MCF 10A (cell line): Measurements from ENCODE around the gene PDE3A. TPM values are rescaled to one million over a fixed set of nuclear protein-coding genes. Genes with fewer than 3 reads are reported as not detected.

Experiments used
- BruUV-seq: library from RNA; stranded (reverse); fragments of 400-500 nt; replicated peaks from 2 replicates; lab custom pipeline; 2021; lab: Mats Ljungman, UMichigan
- CTCF ChIA-PET: fragments of 300-600 bp; sonication (Branson Sonifier 250); formaldehyde crosslinking; extraction: SDS; loops from one replicate; lab custom pipeline; 2021; ENCODE audit warnings: antibody characterized with exemption, inconsistent platforms; lab: Yijun Ruan, JAX
- POLR2A ChIA-PET: fragments of 300-600, 350-650 bp; sonication (Branson Sonifier 250); formaldehyde crosslinking; extraction: SDS; loops from one replicate; lab custom pipeline; 2020; ENCODE audit warnings: antibody characterized with exemption, inconsistent platforms; lab: Yijun Ruan, JAX
- DNase-seq: peaks from one replicate; pipeline ENCODE4 v3.0.0-alpha.2; 2018; ENCODE audit not compliant: unreplicated experiment
- H3K27ac Mint-ChIP-seq: one replicate; pipeline ENCODE4 v1.8.0; 2022; ENCODE audit warnings: mild to moderate bottlenecking, low read depth, mixed read lengths; ENCODE audit not compliant: unreplicated experiment
- H3K27me3 Mint-ChIP-seq: one replicate; pipeline ENCODE4 v1.8.0; 2022; ENCODE audit warnings: mixed read lengths; ENCODE audit not compliant: insufficient read depth, unreplicated experiment
- H3K36me3 Mint-ChIP-seq: one replicate; pipeline ENCODE4 v1.8.0; 2022; ENCODE audit warnings: mild to moderate bottlenecking, moderate library complexity, mixed read lengths; ENCODE audit not compliant: insufficient read depth, unreplicated experiment
- H3K4me1 Mint-ChIP-seq: one replicate; pipeline ENCODE4 v1.8.0; 2022; ENCODE audit warnings: mixed read lengths; ENCODE audit not compliant: insufficient read depth, unreplicated experiment
- H3K4me3 Mint-ChIP-seq: one replicate; pipeline ENCODE4 v1.8.0; 2022; ENCODE audit warnings: mild to moderate bottlenecking, moderate library complexity, mixed read lengths; ENCODE audit not compliant: unreplicated experiment
- H3K9me3 Mint-ChIP-seq: one replicate; pipeline ENCODE4 v1.8.0; 2022; ENCODE audit warnings: mixed read lengths; ENCODE audit not compliant: unreplicated experiment
- CTCF ChIP-seq: fragments of 200-600 bp; IDR thresholded peaks from one replicate; pipeline ENCODE4 v1.8.0; 2022; ENCODE audit warnings: antibody characterized with exemption, mild to moderate bottlenecking; ENCODE audit not compliant: unreplicated experiment
- intact Hi-C: fragments of 100-400 bp; cut with micrococcal nuclease; formaldehyde crosslinking; loops from 2 replicates; pipeline ENCODE4 v1.14.1; 2022
- total RNA-seq: library from RNA; stranded (reverse); gene quantifications from 2 replicates; pipeline ENCODE4 v1.2.3, GENCODE V29; 2022

PDE3A gene
- total RNA-seq, 1 experiment from 2014 or later, result not detected

GRCh38 chr12:20628999-20629398 is 260.7 kb downstream of the PDE3A start:
- ChIA-PET CTCF (no interaction called here), POLR2A (no interaction called here)
- no peak for DNase-seq
- H3K4me1 Mint-ChIP-seq, result no peaks in the 10 kb centered on the region
- intact Hi-C loops, result no loop called here
- H3K4me3 Mint-ChIP-seq, result no peak overlapping the region
- H3K9me3 Mint-ChIP-seq, result no peaks in the 10 kb centered on the region
- H3K27me3 Mint-ChIP-seq, result peaks cover 37% of the 10 kb centered on the region
- no peak for TF ChIP-seq CTCF
- no TSS peak for BruUV-seq
- no peak overlapping the region for H3K27ac Mint-ChIP-seq
- H3K36me3 Mint-ChIP-seq, result no peaks in the 10 kb centered on the region

- Mint-ChIP-seq H3K4me1 (no peaks in the 10 kb centered on the region), H3K27ac (no peak overlapping the region), H3K27me3 (peaks cover 31% of the 10 kb centered on the region), H3K4me3 (no peak overlapping the region), H3K9me3 (no peaks in the 10 kb centered on the region), H3K36me3 (no peaks in the 10 kb centered on the region)
- no peak for TF ChIP-seq CTCF
- ChIA-PET POLR2A (no interaction called here), CTCF (no interaction called here)
- intact Hi-C loops, result no loop called here
- peak; percentile 30 for DNase-seq
- BruUV-seq, result no TSS peak
Observed at GRCh38 chr12:20629414-20630156, 261.2 kb downstream of the PDE3A start.

- intact Hi-C loops, result no loop called here
- Mint-ChIP-seq H3K27ac (no peak overlapping the region), H3K4me3 (no peak overlapping the region), H3K4me1 (no peaks in the 10 kb centered on the region), H3K9me3 (no peaks in the 10 kb centered on the region), H3K27me3 (peaks cover 30% of the 10 kb centered on the region), H3K36me3 (no peaks in the 10 kb centered on the region)
- DNase-seq, result no peak
- no peak for TF ChIP-seq CTCF
- POLR2A ChIA-PET, result no interaction called here
- CTCF ChIA-PET, result interaction anchor here (0.7 to 0.9 kb wide), 2 partner anchors 211 to 894 kb away, joined by 3 to 5 read pairs; no protein-coding TSS in a partner anchor
- BruUV-seq, result no TSS peak
Observed at GRCh38 chr12:20631711-20632110, 263.4 kb downstream of the PDE3A start.

- Mint-ChIP-seq H3K9me3 (no peaks in the 10 kb centered on the region), H3K27me3 (peaks cover 17% of the 10 kb centered on the region), H3K27ac (no peak overlapping the region), H3K4me3 (no peak overlapping the region), H3K36me3 (no peaks in the 10 kb centered on the region), H3K4me1 (no peaks in the 10 kb centered on the region)
- intact Hi-C loops, result no loop called here
- no TSS peak for BruUV-seq
- no peak for DNase-seq
- CTCF ChIA-PET, result interaction anchor here (1.1 kb wide), 1 partner anchor 40 kb away, joined by 3 read pairs; no protein-coding TSS in a partner anchor
- no peak for TF ChIP-seq CTCF
- POLR2A ChIA-PET, result interaction anchor here (0.6 kb wide), 1 partner anchor 860 kb away, joined by 3 read pairs; the partner anchor contains the start of gene RECQL
Observed at GRCh38 chr12:20641106-20641505, 272.8 kb downstream of the PDE3A start.
